MCF 10A (cell line): ENCODE results near the gene LRP6. TPM values are rescaled to one million over a fixed set of nuclear protein-coding genes. Genes with fewer than 3 reads are reported as not detected.

Source experiments
- BruUV-seq: library from RNA; stranded (reverse); fragments of 400-500 nt; replicated peaks from 2 replicates; lab custom pipeline; 2021; lab: Mats Ljungman, UMichigan
- CTCF ChIA-PET: fragments of 300-600 bp; sonication (Branson Sonifier 250); formaldehyde crosslinking; extraction: SDS; loops from one replicate; lab custom pipeline; 2021; ENCODE audit warnings: antibody characterized with exemption, inconsistent platforms; lab: Yijun Ruan, JAX
- POLR2A ChIA-PET: fragments of 300-600, 350-650 bp; sonication (Branson Sonifier 250); formaldehyde crosslinking; extraction: SDS; loops from one replicate; lab custom pipeline; 2020; ENCODE audit warnings: antibody characterized with exemption, inconsistent platforms; lab: Yijun Ruan, JAX
- DNase-seq: peaks from one replicate; pipeline ENCODE4 v3.0.0-alpha.2; 2018; ENCODE audit not compliant: unreplicated experiment
- H3K27ac Mint-ChIP-seq: one replicate; pipeline ENCODE4 v1.8.0; 2022; ENCODE audit warnings: mild to moderate bottlenecking, low read depth, mixed read lengths; ENCODE audit not compliant: unreplicated experiment
- H3K27me3 Mint-ChIP-seq: one replicate; pipeline ENCODE4 v1.8.0; 2022; ENCODE audit warnings: mixed read lengths; ENCODE audit not compliant: insufficient read depth, unreplicated experiment
- H3K36me3 Mint-ChIP-seq: one replicate; pipeline ENCODE4 v1.8.0; 2022; ENCODE audit warnings: mild to moderate bottlenecking, moderate library complexity, mixed read lengths; ENCODE audit not compliant: insufficient read depth, unreplicated experiment
- H3K4me1 Mint-ChIP-seq: one replicate; pipeline ENCODE4 v1.8.0; 2022; ENCODE audit warnings: mixed read lengths; ENCODE audit not compliant: insufficient read depth, unreplicated experiment
- H3K4me3 Mint-ChIP-seq: one replicate; pipeline ENCODE4 v1.8.0; 2022; ENCODE audit warnings: mild to moderate bottlenecking, moderate library complexity, mixed read lengths; ENCODE audit not compliant: unreplicated experiment
- H3K9me3 Mint-ChIP-seq: one replicate; pipeline ENCODE4 v1.8.0; 2022; ENCODE audit warnings: mixed read lengths; ENCODE audit not compliant: unreplicated experiment
- CTCF ChIP-seq: fragments of 200-600 bp; IDR thresholded peaks from one replicate; pipeline ENCODE4 v1.8.0; 2022; ENCODE audit warnings: antibody characterized with exemption, mild to moderate bottlenecking; ENCODE audit not compliant: unreplicated experiment
- intact Hi-C: fragments of 100-400 bp; cut with micrococcal nuclease; formaldehyde crosslinking; loops from 2 replicates; pipeline ENCODE4 v1.14.1; 2022
- total RNA-seq: library from RNA; stranded (reverse); gene quantifications from 2 replicates; pipeline ENCODE4 v1.2.3, GENCODE V29; 2022

The LRP6 gene
- total RNA-seq, 1 experiment from 2014 or later, result 24.9 TPM

- ChIA-PET CTCF (no interaction called here), POLR2A (no interaction called here)
- H3K4me3 Mint-ChIP-seq, result no peak overlapping the region
- DNase-seq, result no peak
- H3K36me3 Mint-ChIP-seq, result no peaks in the 10 kb centered on the region
- no peaks in the 10 kb centered on the region for H3K9me3 Mint-ChIP-seq
- H3K4me1 Mint-ChIP-seq, result peaks cover 9% of the 10 kb centered on the region
- TF ChIP-seq CTCF, result no peak
- H3K27me3 Mint-ChIP-seq, result no peaks in the 10 kb centered on the region
- H3K27ac Mint-ChIP-seq, result no peak overlapping the region
- intact Hi-C loops, result no loop called here
- no TSS peak for BruUV-seq
These were observed 57.2 kb downstream of the LRP6 start for GRCh38 chr12:12209675-12210074.

- H3K36me3 Mint-ChIP-seq, result no peaks in the 10 kb centered on the region
- POLR2A ChIA-PET, result no interaction called here
- no peak overlapping the region for H3K4me3 Mint-ChIP-seq
- no peak overlapping the region for H3K27ac Mint-ChIP-seq
- H3K4me1 Mint-ChIP-seq, result peaks cover 6% of the 10 kb centered on the region
- no peaks in the 10 kb centered on the region for H3K9me3 Mint-ChIP-seq
- TF ChIP-seq CTCF, result no peak
- CTCF ChIA-PET, result interaction anchor here (0.6 kb wide), 1 partner anchor 120 kb away, joined by 3 read pairs; no protein-coding TSS in a partner anchor
- intact Hi-C loops, result no loop called here
- no TSS peak for BruUV-seq
- H3K27me3 Mint-ChIP-seq, result no peaks in the 10 kb centered on the region
- no peak for DNase-seq
These were observed 57.8 kb downstream of the LRP6 start for GRCh38 chr12:12209043-12209442.

GRCh38 chr12:12207746-12208145, 59.1 kb downstream of the LRP6 start:
- ChIA-PET CTCF (interaction anchor here (0.5 kb wide), 1 partner anchor 121 kb away, joined by 3 read pairs; no protein-coding TSS in a partner anchor), POLR2A (interaction anchor here (0.6 kb wide), 1 partner anchor 28 kb away, joined by 3 read pairs; no protein-coding TSS in a partner anchor)
- BruUV-seq, result no TSS peak
- Mint-ChIP-seq H3K9me3 (no peaks in the 10 kb centered on the region), H3K4me3 (no peak overlapping the region), H3K27ac (no peak overlapping the region), H3K36me3 (no peaks in the 10 kb centered on the region), H3K27me3 (no peaks in the 10 kb centered on the region), H3K4me1 (peaks cover 6% of the 10 kb centered on the region)
- DNase-seq, result no peak
- intact Hi-C loops, result no loop called here
- TF ChIP-seq CTCF, result no peak

GRCh38 chr12:12206776-12207388, 60.0 kb downstream of the LRP6 start:
- no peak overlapping the region for H3K4me3 Mint-ChIP-seq
- H3K27me3 Mint-ChIP-seq, result no peaks in the 10 kb centered on the region
- DNase-seq, result no peak

More at GRCh38 chr12:12206776-12207388, 60.0 kb downstream of the LRP6 start:
- H3K36me3 Mint-ChIP-seq, result no peaks in the 10 kb centered on the region
- H3K27ac Mint-ChIP-seq, result no peak overlapping the region
- BruUV-seq, result no TSS peak
- ChIA-PET POLR2A (no interaction called here), CTCF (no interaction called here)
- H3K9me3 Mint-ChIP-seq, result no peaks in the 10 kb centered on the region
- TF ChIP-seq CTCF, result no peak
- intact Hi-C loops, result no loop called here
- H3K4me1 Mint-ChIP-seq, result peaks cover 6% of the 10 kb centered on the region
